GM12873 (cell line): ENCODE data around the gene RAB36.

Experiments
- CTCF ChIP-seq: IDR thresholded peaks from 2 replicates; pipeline ENCODE4 v1.5.1; 2012; ENCODE audit warnings: low read depth, mild to moderate bottlenecking, moderate library complexity, low read length, control low read depth; ENCODE audit not compliant: insufficient read depth; ENCODE audit errors: missing control alignments

Gene RAB36

GRCh38 chr22:23115369-23115768, 29.9 kb upstream of the RAB36 start:
- no peak for TF ChIP-seq CTCF

- no peak for TF ChIP-seq CTCF
Measured at GRCh38 chr22:23115825-23116494, 29.3 kb upstream of the RAB36 start.

- no peak for TF ChIP-seq CTCF
Measured at GRCh38 chr22:23116506-23117263, 28.6 kb upstream of the RAB36 start.

- TF ChIP-seq CTCF: no peak
Measured at GRCh38 chr22:23117275-23117674, 28.0 kb upstream of the RAB36 start.

GRCh38 chr22:23117891-23118646, 27.2 kb upstream of the RAB36 start:
- TF ChIP-seq CTCF: no peak

GRCh38 chr22:23118647-23119493, 26.4 kb upstream of the RAB36 start:
- no peak for TF ChIP-seq CTCF
